Thyroid gland (tissue), 4 donors: ENCODE measurements around the gene FXN. TPM values are rescaled to one million over a fixed set of nuclear protein-coding genes. Genes with fewer than 3 reads are reported as not detected.
A peak's percentile ranks its signal among the peaks of the same experiment; 100 is the strongest.
"Not testable (repeated sequence)": the region's sequence is repeated elsewhere in the genome, so short reads cannot be mapped to it uniquely, and the experiment has no call there.

Experiments
- DNase-seq, 2 donors: peaks; one replicate each; pipeline ENCODE4 v3.0.0-alpha.2; 2019
- H3K27ac ChIP-seq, 3 donors: fragments of 200-600 bp; sonication (generic); 1 replicate in 2 of 3; 2 replicates in 1 of 3; pipeline ENCODE4 v1.5.1; 2016 to 2019; ENCODE audit warnings: mild to moderate bottlenecking in 1 of 3, moderate library complexity in 1 of 3
- H3K27me3 ChIP-seq: fragments of 200-600 bp; sonication (generic); one replicate; pipeline ENCODE4 v1.5.1; 2019
- H3K36me3 ChIP-seq, 2 donors: fragments of 200-600 bp; sonication (generic); one replicate each; pipeline ENCODE4 v1.5.1; 2016 to 2019
- H3K4me1 ChIP-seq, 2 donors: fragments of 200-600 bp; sonication (generic); one replicate each; pipeline ENCODE4 v1.5.1; 2017 to 2019
- H3K4me3 ChIP-seq, 3 donors: fragments of 200-600 bp; sonication (generic); replicated peaks in 1 of 3; 1 replicate in 2 of 3; 2 replicates in 1 of 3; pipeline ENCODE4 v1.5.1; 2016; ENCODE audit warnings: mild to moderate bottlenecking in 1 of 3
- H3K9me3 ChIP-seq: fragments of 200-600 bp; sonication (generic); one replicate; pipeline ENCODE4 v1.5.1; 2017
- POLR2A ChIP-seq, 2 donors: fragments of 450-650 bp; IDR thresholded peaks; one replicate each; pipeline ENCODE4 v1.6.1; 2017; ENCODE audit warnings: antibody characterized with exemption in 2 of 2, mild to moderate bottlenecking in 2 of 2, moderate library complexity in 1 of 2
- WGBS, 2 donors: methylation state at CpG; one replicate each; pipeline ENCODE4 v1.1.5; 2017; 5-methylcytosine and 5-hydroxymethylcytosine counted together
- intact Hi-C: fragments of 100-400 bp; cut with DNase I; formaldehyde crosslinking; loops from one replicate; pipeline ENCODE4 v1.15.1; 2023
- total RNA-seq, 4 donors: library from RNA; depleted of rRNA; stranded (reverse); fragments of >200 nt; gene quantifications; one replicate each; pipeline ENCODE4 v1.2.3, GENCODE V29; 2016
- TF ChIP-seq, protein P1 (sequence below), 6 experiments: fragments of 200-600 bp in 3 of 6; fragments of 450-650 bp in 3 of 6; sonication (generic) in 3 of 6; IDR thresholded peaks; one replicate each; pipeline ENCODE4 v1.5.1; 2016 to 2019; ENCODE audit warnings: antibody characterized with exemption in 6 of 6, mild to moderate bottlenecking in 2 of 6, inconsistent platforms in 1 of 6, moderate library complexity in 1 of 6

FXN gene
- total RNA-seq, 4 donors from 2014 or later, result 10.6 to 11.4 (median 11.1) TPM

DNA sequence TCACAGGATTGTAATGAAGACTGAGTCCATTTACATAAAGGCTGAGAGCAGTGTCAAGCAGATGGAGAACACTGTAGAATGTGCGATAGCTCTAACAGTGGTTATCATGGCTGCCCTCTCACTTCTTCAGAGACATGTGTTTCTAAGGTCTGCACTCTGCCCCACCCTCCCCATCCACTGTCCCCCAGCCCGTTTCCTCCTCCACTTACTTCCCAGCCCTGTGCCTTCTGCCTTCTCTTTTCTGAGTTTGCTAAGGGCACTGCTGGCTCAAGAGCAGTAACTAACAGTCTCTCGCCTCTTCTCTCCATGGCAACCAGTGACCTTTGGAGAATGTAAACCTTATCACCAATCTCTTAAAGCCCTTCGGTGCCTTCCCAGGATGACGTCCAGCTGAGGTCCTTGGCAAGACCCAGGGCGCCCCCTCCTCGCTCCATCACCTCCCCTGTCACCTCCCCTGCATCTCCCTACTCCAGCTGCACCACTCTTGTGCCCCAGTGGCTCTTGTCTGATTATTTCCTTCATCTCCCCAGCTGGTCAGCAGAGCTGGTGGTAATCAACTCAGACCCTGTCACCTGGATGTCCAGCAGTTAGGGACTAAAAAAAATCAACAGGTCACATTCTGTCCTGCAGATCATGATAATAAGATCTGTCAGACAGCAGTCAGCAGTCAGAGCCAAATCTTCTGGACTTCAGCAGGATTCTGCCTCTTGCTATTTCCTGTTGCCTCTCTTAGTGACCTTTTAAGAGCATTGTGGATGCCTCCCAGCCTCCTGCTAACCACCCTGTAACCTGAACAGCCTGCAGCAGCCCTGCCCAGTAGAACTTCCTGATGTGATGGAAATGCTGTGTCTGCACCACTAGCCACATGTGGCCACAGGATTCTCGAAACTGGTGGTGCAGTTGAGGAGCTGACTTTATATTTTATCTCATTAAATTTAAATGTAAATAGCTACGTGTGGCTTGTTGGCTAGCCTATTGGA is 9.0 kb downstream of the FXN start:
- DNase-seq, result peak in 1 of 2 donors; percentile 9
- Histone ChIP-seq H3K4me3 (no peak overlapping the region), H3K27me3 (no peaks in the 10 kb centered on the region), H3K27ac (no peak overlapping the region), H3K9me3 (no peaks in the 10 kb centered on the region), H3K4me1 (peaks cover 4 to 9% of the 10 kb centered on the region in 2 donors), H3K36me3 (no peaks in the 10 kb centered on the region)
- intact Hi-C loops, result no loop called here
- WGBS, 2 donors, result 59 to 60% methylated on average over 9 of the region's 9 CpGs
- TF ChIP-seq, protein P1, sequence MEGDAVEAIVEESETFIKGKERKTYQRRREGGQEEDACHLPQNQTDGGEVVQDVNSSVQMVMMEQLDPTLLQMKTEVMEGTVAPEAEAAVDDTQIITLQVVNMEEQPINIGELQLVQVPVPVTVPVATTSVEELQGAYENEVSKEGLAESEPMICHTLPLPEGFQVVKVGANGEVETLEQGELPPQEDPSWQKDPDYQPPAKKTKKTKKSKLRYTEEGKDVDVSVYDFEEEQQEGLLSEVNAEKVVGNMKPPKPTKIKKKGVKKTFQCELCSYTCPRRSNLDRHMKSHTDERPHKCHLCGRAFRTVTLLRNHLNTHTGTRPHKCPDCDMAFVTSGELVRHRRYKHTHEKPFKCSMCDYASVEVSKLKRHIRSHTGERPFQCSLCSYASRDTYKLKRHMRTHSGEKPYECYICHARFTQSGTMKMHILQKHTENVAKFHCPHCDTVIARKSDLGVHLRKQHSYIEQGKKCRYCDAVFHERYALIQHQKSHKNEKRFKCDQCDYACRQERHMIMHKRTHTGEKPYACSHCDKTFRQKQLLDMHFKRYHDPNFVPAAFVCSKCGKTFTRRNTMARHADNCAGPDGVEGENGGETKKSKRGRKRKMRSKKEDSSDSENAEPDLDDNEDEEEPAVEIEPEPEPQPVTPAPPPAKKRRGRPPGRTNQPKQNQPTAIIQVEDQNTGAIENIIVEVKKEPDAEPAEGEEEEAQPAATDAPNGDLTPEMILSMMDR (IDR thresholded peaks at IDR 0.05), result no peak
- TF ChIP-seq POLR2A (IDR thresholded peaks at IDR 0.05), result no peak

- no peak for DNase-seq
- Histone ChIP-seq H3K27ac (no peak overlapping the region), H3K9me3 (no peaks in the 10 kb centered on the region), H3K4me3 (no peak overlapping the region), H3K36me3 (no peaks in the 10 kb centered on the region), H3K4me1 (peaks cover 4 to 9% of the 10 kb centered on the region in 2 donors), H3K27me3 (no peaks in the 10 kb centered on the region)
- intact Hi-C loops, result no loop called here
- no peak for TF ChIP-seq POLR2A (IDR thresholded peaks at IDR 0.05)
- TF ChIP-seq, protein P1 (IDR thresholded peaks at IDR 0.05), result no peak
- WGBS, 2 donors, result 89 to 92% methylated on average over 4 of the region's 4 CpGs
Measured at GRCh38 chr9:69045821-69046220, 10.3 kb downstream of the FXN start.

- peaks cover 4 to 9% of the 10 kb centered on the region in 2 donors for H3K4me1 ChIP-seq
Measured at GRCh38 chr9:69046723-69047122, 11.2 kb downstream of the FXN start.

DNA sequence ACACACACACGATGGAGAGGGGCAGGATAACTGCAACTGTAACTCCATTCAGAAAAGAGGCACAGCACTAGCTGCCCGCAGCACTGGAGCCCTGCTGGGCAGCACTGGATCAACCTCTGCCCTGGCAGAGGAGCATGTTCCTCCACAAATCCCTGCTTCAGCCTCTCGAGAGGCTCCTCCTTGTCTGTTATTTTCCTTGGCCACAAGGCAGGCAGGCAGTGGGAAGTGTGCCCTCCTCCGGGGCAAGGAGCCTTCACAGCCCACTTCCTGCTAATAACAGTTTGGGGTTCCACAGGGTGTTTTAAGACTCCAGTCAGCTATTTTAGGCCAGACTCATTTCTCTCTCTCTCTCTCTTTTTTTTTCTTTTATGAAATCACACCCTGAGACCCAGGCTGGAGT is 11.8 kb downstream of the FXN start:
- Histone ChIP-seq H3K9me3 (no peaks in the 10 kb centered on the region), H3K36me3 (no peaks in the 10 kb centered on the region), H3K4me1 (peaks cover 4 to 9% of the 10 kb centered on the region in 2 donors), H3K27me3 (no peaks in the 10 kb centered on the region), H3K4me3 (no peak overlapping the region), H3K27ac (no peak overlapping the region)
- no peak for DNase-seq
- WGBS, 2 donors, result 71 to 73% methylated on average over 4 of the region's 4 CpGs
- TF ChIP-seq, protein P1 (IDR thresholded peaks at IDR 0.05), result no peak
- TF ChIP-seq POLR2A (IDR thresholded peaks at IDR 0.05), result no peak
- intact Hi-C loops, result no loop called here

More at GRCh38 chr9:69046723-69047122, 11.2 kb downstream of the FXN start:
- Histone ChIP-seq H3K27ac (no peak overlapping the region), H3K9me3 (no peaks in the 10 kb centered on the region), H3K36me3 (no peaks in the 10 kb centered on the region), H3K4me3 (no peak overlapping the region), H3K27me3 (no peaks in the 10 kb centered on the region)
- TF ChIP-seq POLR2A (IDR thresholded peaks at IDR 0.05), result no peak
- TF ChIP-seq, protein P1 (IDR thresholded peaks at IDR 0.05), result no peak
- 58 to 73% methylated on average over 1 to 4 of the region's 4 CpGs for WGBS, 2 donors
- DNase-seq, result no peak
- intact Hi-C loops, result no loop called here

DNA sequence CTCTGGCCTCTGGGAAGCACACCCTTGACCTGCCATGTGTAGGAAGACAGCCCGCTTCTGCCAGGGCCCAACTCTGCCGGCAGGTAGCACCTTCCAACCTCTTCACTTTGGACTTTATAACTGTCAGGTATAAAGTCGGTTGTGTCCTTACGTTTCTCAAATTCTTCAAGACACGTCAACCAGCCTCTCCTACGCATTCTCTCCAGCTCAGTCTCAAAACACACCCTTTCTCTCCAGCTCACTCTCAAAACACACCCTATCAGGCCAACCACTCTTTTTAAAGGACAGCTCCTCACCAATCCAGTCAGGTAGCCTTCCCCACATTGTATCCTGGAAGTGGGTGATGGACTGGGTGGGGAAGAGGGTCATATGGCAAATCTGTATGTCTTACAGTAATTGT is 13.5 kb downstream of the FXN start:
- intact Hi-C loops, result no loop called here
- H3K36me3 ChIP-seq, result no peaks in the 10 kb centered on the region
- no peak for DNase-seq
- WGBS, 2 donors, result 79 to 80% methylated on average over 6 of the region's 6 CpGs
- no peak overlapping the region for H3K4me3 ChIP-seq
- TF ChIP-seq, protein P1 (IDR thresholded peaks at IDR 0.05), result no peak
- no peak for TF ChIP-seq POLR2A (IDR thresholded peaks at IDR 0.05)
- peaks cover 4 to 9% of the 10 kb centered on the region in 2 donors for H3K4me1 ChIP-seq
- H3K9me3 ChIP-seq, result no peaks in the 10 kb centered on the region
- no peak overlapping the region for H3K27ac ChIP-seq
- no peaks in the 10 kb centered on the region for H3K27me3 ChIP-seq

DNA sequence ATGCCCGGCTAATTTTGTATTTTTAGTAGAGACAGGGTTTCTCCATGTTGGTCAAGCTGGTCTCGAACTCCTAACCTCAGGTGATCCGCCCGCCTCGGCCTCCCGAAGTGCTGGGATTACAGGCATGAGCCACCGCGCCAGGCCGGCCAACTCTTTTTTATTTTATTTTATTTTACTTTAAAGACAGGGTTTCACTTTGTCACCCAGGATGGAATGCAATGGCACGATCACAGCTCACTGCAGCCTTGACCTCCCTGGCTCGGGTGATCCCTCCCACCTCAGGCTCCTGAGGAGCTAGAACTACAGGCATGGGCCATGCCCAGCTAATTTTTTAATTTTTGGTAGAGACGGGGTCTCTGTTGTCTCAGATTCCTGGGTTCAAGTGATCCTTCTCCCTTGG is 15.4 kb downstream of the FXN start:
- intact Hi-C loops, result loop anchor here (5.0 kb wide), 1 partner anchor 141 kb away; no protein-coding TSS in a partner anchor
- H3K9me3 ChIP-seq, H3K36me3 ChIP-seq, H3K27me3 ChIP-seq, DNase-seq, H3K27ac ChIP-seq, H3K4me3 ChIP-seq: not testable (repeated sequence)
- H3K4me1 ChIP-seq, result peaks cover 15 to 17% of the 10 kb centered on the region in 2 donors
- 93 to 98% methylated on average over 12 of the region's 12 CpGs for WGBS, 2 donors
